NCI-H2227 treated with DMSO at 0.1 percent for 48 hours (cell line): ENCODE measurements around the gene ENGASE.
"Not testable (repeated sequence)": the region's sequence is repeated elsewhere in the genome, so short reads cannot be mapped to it uniquely, and the experiment has no call there.

Experiments
- DNase-seq: peaks from one replicate; lab custom pipeline; 2025; lab: John Stamatoyannopoulos, UW

The ENGASE gene, protein sequence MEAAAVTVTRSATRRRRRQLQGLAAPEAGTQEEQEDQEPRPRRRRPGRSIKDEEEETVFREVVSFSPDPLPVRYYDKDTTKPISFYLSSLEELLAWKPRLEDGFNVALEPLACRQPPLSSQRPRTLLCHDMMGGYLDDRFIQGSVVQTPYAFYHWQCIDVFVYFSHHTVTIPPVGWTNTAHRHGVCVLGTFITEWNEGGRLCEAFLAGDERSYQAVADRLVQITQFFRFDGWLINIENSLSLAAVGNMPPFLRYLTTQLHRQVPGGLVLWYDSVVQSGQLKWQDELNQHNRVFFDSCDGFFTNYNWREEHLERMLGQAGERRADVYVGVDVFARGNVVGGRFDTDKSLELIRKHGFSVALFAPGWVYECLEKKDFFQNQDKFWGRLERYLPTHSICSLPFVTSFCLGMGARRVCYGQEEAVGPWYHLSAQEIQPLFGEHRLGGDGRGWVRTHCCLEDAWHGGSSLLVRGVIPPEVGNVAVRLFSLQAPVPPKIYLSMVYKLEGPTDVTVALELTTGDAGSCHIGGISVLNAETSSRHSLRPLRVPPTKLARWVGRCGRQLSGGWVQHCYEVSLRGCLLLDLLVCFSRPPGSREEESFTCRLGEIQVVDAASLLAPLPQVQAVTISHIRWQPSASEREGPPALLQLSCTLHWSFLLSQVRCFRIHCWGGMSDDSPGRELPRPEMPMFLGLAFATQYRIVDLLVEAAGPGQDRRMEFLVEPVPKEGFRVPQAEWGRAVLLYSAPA

DNA sequence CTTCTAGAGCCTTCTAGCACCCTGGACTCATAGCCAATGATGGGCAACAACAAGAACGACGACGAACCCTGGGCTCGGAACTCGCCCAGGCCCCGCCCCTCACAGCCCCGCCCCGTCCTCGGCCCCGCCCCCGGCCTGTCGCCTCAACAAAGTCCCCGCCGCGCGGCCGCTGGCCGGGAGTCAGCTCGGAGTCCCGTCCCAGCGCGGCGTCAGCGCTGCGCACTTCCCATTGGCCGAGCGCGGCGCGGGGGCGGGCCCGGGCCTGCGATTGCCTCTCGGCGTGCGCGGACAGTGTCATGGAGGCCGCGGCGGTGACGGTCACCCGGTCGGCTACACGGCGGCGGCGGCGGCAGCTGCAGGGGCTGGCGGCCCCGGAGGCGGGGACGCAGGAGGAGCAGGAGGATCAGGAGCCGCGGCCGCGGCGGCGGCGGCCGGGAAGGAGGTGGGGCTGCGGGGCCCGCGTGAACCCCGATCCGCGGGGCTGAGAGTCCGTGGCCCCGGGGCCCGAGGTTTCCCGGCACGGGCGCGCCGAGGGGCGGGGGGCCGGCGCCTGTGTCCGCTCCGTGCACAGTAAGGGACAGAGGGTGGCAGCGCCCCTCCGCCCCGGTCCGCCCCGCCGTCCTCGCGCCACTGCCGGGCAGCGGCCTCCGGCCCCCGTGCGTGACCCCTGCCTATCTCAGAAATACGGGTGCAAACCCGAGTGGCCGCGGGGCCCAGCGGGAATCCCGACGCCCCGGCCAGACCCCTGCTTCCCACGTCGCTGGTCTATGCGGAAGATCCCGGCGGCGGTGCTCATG, at the start of gene ENGASE:
Gene ENGASE, plus strand, starts transcription at position 176 of the 797 bp plus-strand sequence. Its CDS starts 121 bp downstream, at position 297.
- DNase-seq = peak; percentile 91

DNA sequence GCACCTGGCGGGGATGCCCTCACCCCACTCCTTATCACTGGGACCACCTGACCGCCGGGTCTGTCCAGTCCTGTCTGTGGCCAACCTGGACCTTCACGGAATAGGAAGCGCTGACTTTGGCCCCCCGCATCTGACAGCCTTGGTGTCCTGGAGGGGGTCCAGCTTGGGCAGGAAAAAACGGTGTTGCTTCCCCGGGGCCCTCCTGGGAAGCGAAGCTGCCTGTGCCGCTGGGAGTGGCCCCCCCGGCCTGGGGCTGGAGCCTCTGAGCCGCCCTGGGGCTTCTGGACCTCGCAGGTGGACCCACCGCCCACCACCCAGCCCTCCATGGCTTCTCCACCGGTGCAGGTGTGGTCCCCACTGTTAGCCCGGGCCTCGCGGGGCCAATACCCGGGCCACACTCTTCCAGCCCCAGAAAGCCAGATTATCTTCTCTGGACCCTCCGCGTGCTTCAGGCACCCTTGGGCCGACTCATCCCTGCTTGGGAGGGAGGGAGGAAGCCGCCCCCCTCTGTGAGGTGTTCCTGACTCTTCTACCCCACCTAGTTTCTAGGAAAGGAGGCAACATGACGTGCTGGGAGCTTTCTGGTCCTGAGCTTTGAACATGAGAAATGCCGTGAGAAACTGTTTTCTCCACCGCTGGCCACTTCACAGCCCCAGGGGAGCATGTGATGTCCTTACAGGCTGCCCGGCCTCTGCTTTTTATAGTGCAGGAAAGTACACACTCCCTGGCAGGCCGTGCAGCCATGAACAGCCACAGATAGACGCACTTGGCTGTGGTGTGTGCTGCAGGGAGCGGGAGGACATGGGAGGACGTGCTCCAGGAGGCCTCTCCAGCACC, 49.5 kb upstream of the ENGASE start:
- DNase-seq = no peak

DNA sequence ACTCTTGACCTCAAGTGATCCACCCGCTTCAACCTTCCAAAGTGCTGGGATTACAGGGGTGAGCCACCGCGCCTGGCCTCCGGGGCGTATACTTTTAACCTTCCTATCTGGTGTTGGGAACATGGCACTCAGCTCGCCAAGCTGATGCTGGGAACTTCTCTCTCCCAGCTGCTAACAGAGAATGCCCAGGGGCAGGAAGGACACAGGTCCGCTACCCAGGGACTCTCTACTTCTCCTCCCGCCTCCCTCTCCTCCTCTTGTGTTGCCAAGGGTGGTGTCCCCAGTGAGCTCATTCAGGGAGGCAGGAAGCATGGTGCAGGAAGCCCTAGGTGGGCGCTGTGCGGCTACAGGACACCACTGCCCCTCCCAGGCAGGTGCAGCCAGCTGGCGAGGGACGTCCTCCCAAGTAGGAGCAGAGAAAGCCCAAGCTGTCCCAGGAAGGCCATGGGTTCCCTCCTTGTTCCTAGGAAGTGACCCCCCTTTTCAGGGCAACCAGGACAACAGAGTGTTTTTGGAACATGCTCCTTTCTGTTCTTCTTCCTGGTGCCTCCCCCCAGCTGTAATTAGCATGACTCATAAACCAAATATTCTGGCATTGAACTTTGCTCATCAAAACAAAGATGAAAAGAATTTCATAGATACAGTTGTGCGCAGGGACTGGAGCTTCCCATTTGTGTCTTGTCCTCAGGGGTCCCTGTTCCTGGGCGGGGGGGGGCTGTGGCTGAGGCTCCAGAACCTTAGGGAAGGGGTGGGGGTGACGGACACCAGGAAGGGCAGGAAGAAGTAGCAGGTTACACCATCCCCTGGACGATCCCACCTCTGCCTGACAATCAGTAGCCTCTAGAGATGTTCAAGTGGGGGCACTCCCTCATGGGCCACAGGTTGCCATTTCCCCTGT, 48.0 kb upstream of the ENGASE start:
- DNase-seq = no peak

DNA sequence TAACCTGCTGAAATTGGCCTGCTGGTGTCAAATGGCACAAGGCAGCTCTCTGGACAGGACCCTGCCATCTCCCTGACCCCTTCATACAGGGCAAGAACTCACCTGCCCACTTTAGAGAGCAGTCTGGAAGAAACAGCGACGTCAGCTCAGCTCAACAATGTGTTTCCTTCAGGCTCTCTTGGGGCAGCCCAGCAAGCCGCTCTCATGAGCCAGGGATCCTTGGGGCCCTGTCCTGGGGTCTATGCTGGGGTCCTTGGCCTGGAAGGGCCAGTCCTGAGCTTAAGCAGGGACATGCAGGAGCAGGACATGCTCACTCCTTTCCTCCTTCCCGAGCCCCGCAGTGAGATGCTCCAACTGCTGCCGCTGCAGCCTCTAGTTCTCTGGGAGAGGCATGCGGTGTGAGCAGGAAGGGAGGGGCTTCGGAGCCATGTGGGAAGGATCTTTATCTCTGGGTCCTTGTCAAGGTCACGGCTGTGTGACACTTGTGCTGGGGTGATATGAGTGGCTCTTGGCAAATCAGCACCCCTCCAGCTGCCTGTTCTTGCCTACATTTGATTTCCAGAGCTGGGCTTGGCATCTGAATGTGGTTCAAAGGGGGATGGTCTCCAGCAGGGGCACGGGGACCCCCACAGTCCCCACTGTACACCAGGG, 47.2 kb upstream of the ENGASE start:
- no peak for DNase-seq

DNA sequence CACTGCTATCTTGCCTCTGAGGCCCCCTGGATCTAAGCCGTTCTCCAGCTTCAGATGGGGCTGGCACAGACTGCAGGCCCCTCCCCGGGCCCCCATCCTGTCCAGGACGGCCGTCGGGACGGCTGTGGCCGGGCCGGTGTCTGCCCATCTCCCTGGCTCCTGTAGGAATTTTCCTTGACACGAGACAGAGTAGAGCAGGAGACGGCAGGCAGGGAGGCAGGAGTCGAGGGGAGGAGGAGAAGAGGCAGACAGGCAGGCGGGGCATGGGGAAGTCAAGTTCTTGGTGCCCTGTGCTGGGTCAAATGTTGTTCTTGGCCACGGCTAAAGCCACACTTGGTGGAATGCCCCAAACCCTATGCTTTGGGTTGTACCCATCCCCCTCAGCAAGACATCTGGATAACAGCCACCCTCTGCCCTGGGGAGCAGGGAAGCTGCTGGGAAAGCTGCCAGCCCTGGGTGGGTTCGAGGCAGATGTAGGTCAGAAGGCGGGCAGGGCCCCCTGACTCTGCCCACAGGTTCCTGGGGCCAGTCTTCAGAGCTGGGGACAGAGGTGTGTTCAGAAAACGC, 46.6 kb upstream of the ENGASE start:
- no peak for DNase-seq

DNA sequence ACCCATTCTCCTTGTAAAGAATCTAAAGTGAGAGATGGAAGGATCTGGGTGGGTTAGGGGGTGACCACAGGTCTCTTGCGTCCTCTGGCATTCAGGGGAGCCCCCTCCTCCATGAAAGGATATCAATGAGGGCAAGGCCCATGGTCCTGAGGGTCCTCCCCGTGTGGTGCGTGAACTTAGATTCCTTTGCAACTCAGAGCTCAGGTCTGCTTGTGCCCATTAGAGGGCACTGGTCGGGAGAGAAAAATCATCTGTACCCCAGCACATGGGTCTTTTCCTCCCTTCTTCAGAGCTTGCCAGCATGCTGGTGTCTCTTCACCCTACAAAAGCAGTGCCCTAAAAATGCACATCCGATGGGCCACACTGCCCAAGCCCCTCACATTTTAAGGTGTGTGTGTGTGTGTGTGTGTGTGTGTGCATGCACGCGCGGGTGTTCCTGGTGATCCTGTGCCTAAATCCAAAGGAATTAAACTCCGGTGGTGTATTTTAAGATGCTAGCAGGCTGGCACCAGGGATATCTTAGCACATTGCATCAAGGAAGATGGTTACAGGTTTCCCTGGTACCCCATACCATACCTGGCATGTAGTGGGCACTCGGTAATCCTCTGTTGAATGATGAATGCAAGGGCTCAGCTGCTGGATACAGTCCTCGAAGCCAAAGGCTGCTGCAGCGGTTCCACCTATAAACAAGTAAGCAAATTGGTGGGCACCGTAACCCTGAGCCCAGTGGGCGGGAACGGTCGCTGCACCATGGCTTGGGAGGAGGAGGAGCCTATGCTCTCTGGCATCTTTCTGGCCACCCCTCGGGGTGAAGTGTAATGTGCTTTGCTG, 45.9 kb upstream of the ENGASE start:
- no peak for DNase-seq

DNA sequence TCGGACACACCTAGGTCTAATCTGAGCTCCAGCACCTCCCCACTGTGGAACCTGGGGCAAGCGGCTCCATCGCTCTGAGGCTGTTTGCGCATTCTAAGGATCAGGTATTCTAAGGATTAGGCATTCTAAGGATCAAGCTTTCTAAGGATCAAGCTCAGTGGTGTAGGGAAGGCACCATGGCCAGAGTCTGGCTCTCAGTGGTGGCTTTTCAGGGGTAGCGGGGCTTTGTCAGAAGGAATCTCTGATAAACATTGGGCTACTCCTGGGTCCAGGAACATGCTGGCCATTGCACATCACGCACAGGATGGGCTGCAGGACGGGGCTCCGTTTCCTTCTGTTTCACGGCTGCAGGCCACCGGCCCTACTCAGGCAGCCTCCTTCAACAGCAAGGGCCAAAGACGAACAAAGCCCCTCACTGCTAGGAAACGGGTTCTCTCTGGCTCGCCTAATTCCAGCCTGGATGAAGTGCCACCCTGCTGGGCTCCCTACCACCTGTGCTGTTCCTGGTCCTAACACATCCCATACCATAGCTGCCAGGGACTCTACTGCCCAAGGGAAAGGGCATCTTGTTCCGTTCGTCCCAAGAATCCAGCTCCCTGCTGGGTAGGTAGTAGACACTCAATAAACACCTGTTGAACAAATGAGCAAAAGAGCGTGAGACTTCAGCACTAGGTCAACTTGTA, 45.2 kb upstream of the ENGASE start:
- no peak for DNase-seq

DNA sequence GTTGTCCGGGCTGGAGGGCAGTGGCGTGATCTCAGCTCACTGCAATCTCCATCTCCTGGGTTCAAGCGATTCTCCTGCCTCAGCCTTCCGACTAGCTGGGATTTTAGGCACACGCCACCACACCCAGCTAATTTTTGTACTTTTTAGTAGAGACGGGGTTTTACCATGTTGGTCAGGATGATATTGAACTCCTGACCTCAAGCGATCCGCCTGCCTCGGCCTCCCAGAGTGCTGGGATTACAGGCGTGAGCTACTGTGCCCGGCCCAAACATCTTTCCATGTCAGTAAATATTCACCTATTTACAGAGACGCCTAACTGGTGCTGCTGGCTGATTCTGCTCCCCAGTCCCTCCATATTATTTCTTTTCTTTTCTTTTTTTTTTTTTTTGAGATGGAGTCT, 44.0 kb upstream of the ENGASE start:
- DNase-seq = not testable (repeated sequence)

DNA sequence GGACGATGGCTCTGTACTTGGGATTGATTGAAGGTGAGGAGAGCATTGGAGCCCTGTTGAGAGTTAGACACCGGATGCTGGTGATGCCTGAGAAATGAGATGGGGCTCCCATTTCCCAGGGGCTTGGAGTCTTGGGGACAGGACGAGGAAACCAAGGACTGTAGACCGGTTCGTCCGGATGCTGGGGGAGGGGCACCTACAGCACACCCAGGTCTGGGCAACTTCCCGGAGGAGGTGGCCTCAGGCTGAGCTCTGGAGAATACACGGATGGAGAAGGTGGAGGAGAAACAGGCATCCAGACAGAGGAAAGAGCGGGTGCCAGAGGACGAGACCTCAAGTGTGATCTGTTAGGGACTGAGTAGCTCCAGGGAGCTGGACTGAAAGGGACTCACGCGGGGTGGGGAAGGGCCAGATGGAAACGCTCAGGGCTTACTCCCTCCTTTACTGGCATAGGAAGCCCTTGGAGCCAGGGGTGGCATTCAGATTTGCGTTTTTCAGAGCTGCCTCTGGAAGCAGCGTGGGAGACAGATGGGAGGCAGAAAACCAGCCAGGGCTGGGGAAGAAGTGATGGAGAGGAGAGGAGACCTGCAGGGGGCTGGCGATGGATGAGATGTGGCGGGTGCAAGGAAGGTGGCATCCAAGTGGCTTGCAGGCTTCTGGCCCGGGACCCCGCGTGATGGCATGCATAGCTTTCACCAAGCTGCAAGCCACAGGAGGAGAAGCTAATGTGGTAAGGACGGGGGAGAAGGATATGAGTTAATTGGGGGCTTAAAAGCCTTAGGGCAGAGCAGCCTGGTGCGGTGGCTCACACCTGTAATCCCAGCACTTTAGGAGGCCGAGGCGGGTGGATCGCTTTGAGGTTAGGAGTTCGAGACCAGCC, 42.4 kb upstream of the ENGASE start:
- no peak for DNase-seq

DNA sequence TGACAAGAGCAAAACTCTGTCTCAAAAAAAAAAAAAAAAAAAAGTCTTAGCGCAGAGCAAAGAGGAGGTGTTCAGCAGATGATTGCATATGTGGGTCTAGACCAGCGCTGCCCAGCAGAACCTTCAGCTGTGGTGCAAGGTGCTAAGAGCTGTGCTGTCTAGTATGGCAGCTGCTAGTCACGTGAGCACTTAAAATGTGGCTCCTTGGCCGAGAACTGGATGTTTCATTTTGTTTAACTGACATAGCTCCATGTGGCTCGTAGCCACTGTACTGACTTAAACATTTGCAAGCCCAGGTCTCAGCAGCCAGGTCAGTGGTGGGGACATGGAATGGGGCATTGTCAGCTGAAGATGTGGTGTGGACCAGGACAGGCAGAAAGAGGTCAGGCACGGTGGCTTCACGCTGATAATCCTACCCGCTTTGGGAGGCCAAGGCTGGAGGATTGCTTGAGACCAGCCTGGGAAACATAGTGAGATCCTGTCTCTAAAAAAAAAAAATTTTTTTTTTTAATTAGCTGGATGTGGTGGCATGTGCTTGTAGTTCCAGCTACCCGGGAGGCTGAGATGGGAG, 41.5 kb upstream of the ENGASE start:
- no peak for DNase-seq

DNA sequence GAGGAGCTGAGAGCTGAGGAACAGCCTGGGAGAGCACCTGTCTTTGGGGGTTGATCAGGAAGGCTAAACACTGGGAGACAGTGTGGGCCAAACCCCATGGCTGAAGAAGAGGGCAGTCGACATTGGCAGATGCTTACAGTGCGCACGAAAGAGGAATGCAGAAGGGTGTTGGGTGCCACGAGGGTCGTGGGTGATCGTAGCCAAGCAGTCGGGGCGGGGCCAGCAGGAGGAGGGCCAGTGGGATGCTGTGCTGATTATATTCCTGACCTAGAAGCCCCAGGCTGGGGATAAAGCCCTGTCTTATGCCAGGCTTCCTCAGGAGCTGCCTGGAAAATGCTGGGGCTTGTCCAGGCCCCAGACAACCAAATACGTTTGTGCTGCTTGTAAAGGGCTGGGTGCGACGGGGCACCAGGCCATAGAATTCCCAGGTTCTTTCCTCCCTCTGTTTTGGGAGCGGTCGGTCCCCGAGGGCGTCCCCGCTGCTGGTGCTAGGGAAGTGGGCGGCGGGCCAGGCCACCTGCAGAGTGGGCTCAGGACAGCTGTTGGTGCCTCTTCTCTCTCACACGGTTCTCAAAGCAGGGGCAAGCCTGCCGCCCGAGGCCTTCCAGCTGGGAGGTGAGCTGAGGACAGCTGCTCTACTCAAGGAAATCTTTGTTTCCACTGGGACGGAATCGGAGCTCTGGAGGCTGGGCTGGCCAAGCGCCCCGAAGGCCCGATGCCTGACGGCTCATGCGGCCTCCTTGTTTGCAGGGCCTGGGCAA, 40.7 kb upstream of the ENGASE start:
- no peak for DNase-seq

DNA sequence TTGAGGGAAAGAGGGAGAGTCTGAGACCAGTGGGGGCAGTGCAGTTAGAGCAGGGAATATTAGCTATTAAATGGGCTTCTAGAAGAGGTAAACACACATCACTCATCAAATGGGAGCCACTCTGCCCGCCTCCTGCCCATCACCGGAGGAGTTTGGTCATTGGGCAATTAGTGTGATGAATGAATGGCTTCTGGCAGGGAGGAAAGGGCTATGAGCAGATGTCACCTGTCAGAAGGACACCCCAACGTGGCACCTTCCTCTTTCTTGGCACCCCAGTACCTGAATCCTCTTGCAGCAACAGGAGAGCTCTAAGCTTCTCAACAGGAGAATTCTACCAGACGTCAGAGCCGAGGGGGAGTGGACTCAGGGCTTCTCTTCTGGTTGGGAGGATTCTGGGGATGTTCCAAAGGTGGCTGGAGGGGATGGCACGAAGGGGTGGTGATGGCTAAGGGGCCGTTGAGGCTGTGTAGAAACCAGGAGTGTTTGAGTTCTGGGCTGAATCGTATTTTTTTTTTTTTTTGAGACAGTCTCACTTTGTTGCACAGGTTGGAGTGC, 39.6 kb upstream of the ENGASE start:
- DNase-seq = no peak

DNA sequence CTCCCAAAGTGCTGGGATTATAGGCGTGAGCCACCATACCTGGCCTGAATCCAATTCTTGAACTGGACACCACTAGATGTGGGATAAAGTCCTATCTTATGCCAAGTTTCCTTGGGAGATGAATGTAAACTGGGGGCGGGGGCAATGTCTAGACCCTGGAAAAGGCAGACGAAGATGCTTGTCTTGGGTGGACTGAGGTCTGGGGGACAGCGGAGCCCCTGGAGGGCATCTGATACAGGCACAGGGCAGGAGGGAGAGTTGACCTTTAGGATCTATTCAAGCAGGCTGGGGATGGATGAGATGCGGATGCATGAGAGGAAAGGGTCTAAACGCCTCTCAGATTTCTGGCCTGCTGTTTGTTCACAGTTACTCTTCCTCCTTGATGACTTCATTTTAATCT, 38.9 kb upstream of the ENGASE start:
- DNase-seq = no peak

DNA sequence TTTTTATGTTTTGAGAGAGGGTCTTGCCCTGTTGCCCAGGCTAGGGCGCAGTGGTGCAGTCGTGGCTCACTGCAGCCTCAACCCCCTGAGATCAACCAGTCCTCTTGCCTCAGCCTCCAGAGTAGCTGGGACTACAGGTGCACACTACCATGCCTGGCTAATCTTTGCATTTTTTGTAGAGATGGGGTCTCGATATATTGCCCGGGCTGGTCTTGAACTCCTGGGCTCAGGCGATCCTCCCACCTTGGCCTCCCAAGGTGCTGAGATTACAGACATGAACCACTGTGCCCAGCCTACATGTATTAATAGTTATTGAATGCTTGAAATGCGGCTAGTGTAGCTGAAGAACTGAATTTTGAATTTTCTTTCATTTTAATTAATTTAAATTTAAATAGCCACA, 38.4 kb upstream of the ENGASE start:
- DNase-seq = no peak

DNA sequence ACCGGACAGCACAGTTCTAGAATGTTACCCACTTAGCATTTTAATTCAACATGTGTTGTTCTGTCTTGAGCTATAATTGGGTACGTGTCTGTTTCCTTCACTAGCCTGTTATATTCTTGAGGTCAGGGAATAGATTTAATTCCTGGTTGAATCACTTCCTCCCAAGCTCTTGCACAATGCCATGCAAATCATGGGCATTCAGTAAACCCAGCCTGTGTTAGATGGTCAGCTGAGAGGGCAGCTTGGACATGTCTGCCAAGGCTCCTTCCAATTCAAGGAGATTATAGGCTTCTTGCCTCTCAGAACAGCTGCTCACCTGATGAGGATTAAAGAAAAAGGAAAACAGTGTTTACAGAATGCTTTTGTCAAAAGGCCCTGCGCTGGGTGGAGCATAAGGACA, 38.0 kb upstream of the ENGASE start:
- DNase-seq = peak; percentile 60
